KG1 (cell line): ENCODE data around the gene UST.
"Not testable (repeated sequence)": the region's sequence is repeated elsewhere in the genome, so short reads cannot be mapped to it uniquely, and the experiment has no call there.

ENCODE experiments used
- DNase-seq: peaks from one replicate; lab custom pipeline; 2025; lab: John Stamatoyannopoulos, UW

The UST gene

GRCh38 chr6:148837941-148838340 lies 91.1 kb downstream of the UST start:
- DNase-seq, result no peak

- no peak for DNase-seq
Observed at GRCh38 chr6:148839044-148839443, 92.2 kb downstream of the UST start.

- no peak for DNase-seq
Observed at GRCh38 chr6:148840256-148840655, 93.4 kb downstream of the UST start.

GRCh38 chr6:148842296-148843019 lies 95.6 kb downstream of the UST start:
- DNase-seq, result no peak

- DNase-seq, result no peak
Observed at GRCh38 chr6:148845464-148845863, 98.6 kb downstream of the UST start.

- no peak for DNase-seq
Observed at GRCh38 chr6:148846778-148847761, 100.2 kb downstream of the UST start.

GRCh38 chr6:148848915-148849314 lies 102.1 kb downstream of the UST start:
- no peak for DNase-seq

- DNase-seq, result not testable (repeated sequence)
Observed at GRCh38 chr6:148849449-148849848, 102.6 kb downstream of the UST start.

GRCh38 chr6:148850964-148851363 lies 104.1 kb downstream of the UST start:
- DNase-seq, result no peak

- no peak for DNase-seq
Observed at GRCh38 chr6:148851683-148852556, 105.1 kb downstream of the UST start.

GRCh38 chr6:148852688-148853087 lies 105.9 kb downstream of the UST start:
- DNase-seq, result no peak

- not testable (repeated sequence) for DNase-seq
Observed at GRCh38 chr6:148853113-148853512, 106.3 kb downstream of the UST start.

- peak; percentile 32 for DNase-seq
Observed at GRCh38 chr6:148854096-148854495, 107.3 kb downstream of the UST start.

GRCh38 chr6:148854992-148855391 lies 108.2 kb downstream of the UST start:
- DNase-seq, result no peak

- no peak for DNase-seq
Observed at GRCh38 chr6:148855744-148856143, 108.9 kb downstream of the UST start.

- DNase-seq, result no peak
Observed at GRCh38 chr6:148857798-148858390, 111.1 kb downstream of the UST start.

GRCh38 chr6:148864132-148864531 lies 117.3 kb downstream of the UST start:
- not testable (repeated sequence) for DNase-seq

- DNase-seq, result no peak
Observed at GRCh38 chr6:148864941-148865340, 118.1 kb downstream of the UST start.

GRCh38 chr6:148866657-148867268 lies 119.9 kb downstream of the UST start:
- no peak for DNase-seq

GRCh38 chr6:148867862-148868261 lies 121.0 kb downstream of the UST start:
- no peak for DNase-seq

GRCh38 chr6:148868314-148868713 lies 121.5 kb downstream of the UST start:
- DNase-seq, result no peak
